ENCODE results near the gene RORC.
"Not testable (repeated sequence)": the region's sequence is repeated elsewhere in the genome, so short reads cannot be mapped to it uniquely, and the experiment has no call there.

The RORC gene

GRCh38 chr1:151768351-151769066 lies 63.1 kb downstream of the RORC start:
- DNase-seq = not testable (repeated sequence)

- no peak for DNase-seq
Measured at GRCh38 chr1:151763990-151764389, 67.6 kb downstream of the RORC start.

- DNase-seq = peak; percentile 93
Measured at GRCh38 chr1:151762941-151763921, 68.4 kb downstream of the RORC start, which contains the start of gene MRPL9. TSS of gene MRPL9 (minus strand) at chr1:151763496. CDS start at chr1:151763479, 17 bp downstream.

- DNase-seq = no peak
Measured at GRCh38 chr1:151760597-151761385, 70.8 kb downstream of the RORC start.

- DNase-seq = no peak
Measured at GRCh38 chr1:151759241-151759640, 72.4 kb downstream of the RORC start.

GRCh38 chr1:151756291-151756690 lies 75.3 kb downstream of the RORC start:
- DNase-seq = no peak
